HuH-7.5 (cell line): ENCODE results near the gene SYNRG.

Experiments
- DNase-seq: peaks from one replicate; pipeline ENCODE4 v3.0.0; 2011; ENCODE audit warnings: low spot score

SYNRG gene

DNA sequence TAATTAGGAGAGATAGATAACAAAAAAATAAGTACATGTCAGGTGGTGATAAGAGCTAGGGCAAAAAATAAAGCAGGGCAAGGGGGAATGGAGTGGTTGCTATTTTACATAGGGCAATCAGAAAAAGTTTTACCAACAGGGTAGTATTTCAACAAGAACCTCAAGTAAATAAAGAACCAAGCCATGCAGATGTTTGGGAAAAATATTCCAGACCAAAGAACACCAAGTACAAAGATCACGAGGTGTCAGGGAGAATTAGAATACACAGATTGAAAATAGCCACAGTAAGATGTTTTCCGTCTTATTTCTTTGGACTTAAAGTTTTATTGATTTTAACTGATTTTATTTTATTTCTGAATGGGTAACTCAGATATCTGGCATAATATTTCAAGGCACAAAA lies 11.1 kb downstream of the SYNRG start:
- DNase-seq = no peak

DNA sequence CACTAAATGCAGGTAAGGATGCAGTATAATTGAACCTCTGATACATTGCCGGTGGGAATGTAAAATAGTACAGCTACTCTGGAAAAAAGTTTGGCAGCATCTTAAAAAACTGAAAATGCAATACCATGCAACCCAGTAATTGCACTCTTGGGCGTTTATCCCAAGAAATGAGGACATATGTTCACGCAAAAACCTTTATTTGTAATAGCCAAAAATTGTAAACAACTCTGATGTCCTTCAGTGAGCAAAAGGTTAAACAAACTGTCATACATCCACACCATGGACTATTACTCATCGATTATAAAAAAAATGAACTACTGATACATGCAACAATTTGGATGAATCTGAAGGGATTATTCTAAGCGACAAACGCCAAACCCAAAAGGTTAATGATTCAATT lies 16.9 kb downstream of the SYNRG start:
- no peak for DNase-seq

DNA sequence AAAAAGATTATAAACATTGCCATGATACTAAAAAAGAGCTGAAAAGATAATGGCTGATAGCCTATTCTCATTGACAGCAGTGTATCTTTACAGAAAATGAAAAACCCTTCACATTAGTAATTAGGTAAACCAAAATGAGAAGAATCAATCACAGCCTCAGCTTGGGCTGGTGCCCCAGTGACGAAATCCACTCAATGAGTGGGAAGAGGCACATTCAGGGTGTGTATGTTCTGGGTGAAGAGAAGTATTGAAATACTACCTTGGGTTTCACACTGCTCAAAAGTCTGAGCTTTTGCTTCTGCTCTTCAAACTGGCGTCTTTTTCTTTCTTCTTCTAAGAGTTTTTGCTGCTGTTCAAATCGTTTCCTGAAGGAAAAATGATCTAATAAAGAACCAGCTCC lies 24.2 kb downstream of the SYNRG start:
- no peak for DNase-seq

DNA sequence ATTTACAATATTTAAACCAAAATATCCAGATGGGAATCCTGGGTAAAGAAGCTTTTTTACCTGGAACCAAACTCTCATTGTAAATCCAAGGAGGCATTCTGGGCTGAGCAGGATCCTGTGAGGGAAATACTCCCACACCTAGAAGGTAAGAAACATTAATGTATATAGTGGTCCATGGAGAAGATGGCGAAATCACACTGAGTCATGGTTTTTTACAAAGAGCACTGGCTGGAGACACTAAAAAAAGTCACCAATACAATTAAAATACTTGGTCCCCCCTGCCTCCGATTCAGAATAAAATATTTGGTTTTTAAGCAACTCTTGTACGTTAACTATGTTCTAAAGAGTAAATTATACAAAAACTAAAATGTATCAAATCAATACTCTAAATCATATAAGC lies 32.9 kb downstream of the SYNRG start:
- DNase-seq = no peak

DNA sequence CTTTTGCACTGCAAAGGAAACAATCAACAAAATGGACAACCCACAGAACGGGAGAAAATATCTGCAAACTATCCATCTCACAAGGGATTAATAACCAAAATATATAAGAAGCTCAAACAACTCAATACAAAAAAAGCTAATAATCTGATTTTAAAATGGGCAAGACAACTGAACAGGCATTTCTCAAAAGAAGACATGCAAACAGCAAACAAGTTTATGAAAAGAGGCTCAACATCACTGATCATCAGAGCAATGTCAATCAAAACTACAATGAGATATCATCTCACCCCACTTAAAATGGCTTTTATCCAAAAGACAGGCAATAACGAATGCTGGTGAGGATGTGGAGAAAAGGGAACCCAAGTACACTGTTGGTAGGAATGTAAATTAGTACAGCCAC lies 34.8 kb downstream of the SYNRG start:
- no peak for DNase-seq

DNA sequence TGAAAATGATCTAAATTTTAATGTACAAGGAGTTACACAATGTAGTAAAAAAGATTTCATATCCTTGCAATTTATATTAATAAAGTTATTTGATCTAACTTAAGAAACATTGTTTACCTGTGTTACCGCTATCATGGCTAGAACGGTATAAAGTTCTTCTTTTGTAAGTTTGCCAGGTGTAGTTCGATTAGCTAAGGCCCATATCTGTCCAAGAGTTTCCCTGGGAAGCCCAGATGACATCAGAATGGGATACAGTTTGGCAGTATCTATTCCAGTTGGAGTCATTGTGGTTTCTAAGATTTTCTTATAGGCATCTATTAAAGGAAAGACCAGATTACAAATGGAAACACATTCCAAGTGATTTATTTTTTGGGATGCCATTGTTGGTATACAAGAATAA lies 37.5 kb downstream of the SYNRG start:
- DNase-seq = no peak

DNA sequence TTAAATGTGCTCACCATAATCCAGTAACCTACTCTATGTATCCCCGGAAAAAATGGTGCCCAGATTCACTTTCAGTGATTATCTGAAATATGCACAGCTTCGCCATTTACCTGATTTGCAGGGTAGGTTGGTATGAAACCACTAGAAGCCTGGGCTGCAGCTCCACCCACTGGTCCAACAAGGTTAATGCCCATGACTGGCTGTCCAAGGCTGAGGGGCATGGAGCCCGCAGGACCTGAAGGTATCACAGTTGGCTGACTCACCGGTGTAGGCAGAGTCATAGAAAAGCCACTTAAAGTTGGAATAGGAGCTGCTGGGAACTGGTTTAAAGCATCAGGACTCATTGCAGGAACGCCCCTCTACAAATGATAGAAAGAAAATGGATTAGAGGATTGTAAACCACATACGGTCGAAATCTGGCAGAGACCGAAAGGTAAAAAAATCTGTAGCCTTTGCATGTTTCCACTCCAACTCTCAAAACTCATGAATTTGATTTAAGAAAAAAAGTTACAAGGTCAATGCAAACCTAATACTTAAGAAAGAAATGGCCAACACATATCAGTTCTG lies 38.6 kb downstream of the SYNRG start:
- DNase-seq = peak; percentile 61

DNA sequence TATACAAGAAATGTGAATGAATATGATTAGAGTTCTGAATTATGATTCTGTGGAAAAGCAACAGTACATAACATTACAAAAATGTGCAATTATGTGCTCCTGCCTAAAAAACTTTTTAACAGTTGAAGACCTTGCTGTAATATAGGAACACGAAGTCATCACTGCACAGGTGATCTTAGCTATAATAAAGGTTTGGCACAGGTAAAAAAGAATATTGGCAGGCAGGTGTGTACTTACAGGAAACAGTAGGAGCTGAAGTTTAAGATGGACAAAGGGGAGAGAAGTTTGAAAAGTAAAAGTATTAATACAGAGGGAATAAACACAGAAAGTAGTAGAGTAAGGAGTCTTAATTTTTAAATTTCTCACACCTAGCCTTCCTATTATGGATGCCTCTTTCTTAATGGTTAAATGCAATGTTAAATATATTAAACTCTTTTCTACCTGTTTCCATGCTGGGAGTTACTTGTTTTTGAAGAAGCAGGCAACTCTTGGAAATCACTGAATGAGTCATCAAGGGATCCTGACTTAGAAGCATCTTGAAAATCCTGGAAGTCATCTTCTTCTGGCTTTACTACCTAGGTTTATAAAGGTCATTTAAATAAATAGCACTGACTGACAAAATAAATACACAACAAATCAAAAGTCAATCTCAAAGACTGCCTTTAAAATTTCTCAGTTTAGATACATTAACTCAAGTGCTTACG lies 40.7 kb downstream of the SYNRG start:
- no peak for DNase-seq

DNA sequence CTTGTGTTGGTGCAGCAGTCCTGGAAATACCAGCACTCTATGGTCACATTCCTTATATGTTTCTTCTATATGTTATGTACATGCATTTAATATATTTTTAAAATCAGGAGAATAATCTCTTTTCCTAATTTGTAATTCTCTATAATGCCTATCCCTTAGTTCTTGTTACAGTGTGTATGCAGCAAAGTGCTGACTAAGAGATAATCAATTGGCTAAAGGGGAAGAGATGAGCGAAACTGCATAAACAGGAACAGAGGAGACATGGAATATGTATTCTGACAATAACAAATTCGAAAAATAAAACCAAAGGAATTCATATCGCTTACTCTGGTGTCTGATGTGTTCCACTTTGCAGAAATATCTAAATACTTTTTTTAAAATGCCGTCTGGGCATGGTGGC lies 41.7 kb downstream of the SYNRG start:
- DNase-seq = no peak

DNA sequence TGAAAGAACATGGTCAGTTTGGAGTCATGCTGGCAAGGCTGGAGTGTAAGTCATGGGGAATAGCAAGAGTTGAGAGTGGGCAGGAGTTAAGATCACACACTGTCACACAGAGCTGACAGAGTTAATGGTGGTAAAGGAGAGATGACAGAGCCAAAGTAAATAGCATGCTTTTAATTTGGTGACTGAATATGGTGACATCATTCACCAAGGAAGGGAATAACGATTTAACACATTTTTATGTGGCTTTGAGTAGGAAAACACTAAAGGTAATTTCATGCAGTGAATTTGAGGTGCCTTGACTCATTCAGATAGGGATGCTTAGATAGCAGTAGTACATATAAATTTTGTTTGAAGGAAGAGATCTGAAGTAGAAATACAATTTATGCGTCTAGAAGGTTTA lies 42.1 kb downstream of the SYNRG start:
- DNase-seq = no peak

DNA sequence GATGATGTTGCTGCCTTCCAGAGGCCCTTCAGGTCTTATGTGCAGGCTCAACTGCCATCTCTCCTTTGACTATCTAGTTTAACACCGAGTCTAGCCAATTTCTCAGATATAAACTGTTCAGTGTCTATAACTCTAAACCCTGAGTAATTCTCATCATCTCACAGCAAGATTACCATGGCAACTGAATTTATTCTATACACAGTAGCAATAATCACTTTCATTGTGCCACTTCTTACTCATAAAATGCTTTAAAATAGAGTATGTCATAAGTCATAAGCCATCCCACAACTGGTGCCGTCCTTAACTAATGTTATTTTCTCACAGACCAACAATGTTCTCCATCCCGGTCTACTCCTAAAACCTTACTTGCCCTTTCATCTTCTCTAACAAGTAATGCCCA lies 45.0 kb downstream of the SYNRG start:
- no peak for DNase-seq

DNA sequence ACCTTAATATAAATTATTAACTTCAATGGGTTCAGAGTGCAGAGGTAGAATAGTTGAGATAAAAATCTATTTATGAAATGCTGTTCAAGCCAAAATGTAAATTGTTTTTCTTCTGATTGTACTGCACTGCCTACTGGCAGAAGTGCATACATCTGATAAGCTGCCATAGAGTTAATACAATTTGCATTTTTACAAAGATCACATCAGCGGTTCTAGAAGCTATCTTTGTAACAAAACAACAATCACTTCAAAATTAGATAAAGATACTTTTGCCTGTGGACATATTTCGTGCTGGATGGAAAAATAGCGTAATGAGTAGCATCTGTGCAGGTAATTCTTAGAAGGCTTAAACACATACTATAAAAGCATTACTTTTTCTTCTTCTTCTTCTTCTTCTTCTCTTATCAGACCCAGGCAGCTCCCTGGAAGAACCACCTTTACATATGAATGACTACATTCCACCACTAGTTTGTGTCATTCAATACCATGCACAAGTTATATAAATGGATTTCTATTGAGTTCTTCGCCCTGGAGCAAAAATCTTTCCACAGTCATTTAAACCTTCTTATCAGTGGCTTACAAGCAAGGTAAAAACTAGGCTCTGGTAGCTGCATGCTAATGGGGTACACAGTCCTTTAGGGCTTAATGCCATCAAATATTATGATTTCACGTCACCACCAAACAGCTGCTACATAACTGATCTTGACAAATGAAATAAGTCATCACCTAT lies 47.0 kb downstream of the SYNRG start:
- DNase-seq = no peak

DNA sequence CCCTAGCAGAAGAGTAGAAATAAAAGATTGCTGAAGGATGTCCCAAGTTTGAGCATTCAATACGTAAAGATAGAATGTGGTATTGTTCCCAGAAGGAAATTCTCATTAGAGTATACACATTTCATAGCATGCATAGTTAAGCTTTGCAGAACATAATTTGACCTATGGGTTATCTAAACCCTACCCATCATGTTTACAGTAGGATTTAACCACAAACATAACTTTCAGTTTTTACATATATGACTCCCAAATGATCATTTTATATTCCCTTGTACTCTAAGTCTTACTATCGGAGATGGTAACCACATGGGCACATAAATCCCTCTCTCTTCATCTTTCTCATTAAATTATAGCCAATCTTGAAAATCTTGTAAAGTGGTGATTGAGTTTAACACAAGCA lies 50.9 kb downstream of the SYNRG start:
- no peak for DNase-seq

DNA sequence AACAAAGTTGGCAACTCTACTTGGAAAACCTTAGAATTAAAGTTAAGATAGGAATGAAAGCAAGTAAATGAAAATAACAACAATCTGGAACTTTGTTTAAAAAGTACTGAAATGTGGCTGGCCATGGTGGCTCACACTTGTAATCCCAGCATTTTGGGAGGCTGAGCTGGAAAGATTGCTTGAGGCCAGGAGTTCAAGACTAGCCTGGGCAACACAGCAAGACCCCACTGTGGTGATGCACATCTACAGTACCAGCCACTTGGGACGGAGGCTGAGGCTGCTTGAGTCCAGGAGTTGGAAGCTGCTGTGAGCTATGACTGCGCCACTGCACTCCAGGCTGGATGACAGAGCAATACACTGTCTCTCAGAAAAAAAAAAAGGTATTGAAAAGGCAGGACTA lies 51.7 kb downstream of the SYNRG start:
- DNase-seq = no peak

DNA sequence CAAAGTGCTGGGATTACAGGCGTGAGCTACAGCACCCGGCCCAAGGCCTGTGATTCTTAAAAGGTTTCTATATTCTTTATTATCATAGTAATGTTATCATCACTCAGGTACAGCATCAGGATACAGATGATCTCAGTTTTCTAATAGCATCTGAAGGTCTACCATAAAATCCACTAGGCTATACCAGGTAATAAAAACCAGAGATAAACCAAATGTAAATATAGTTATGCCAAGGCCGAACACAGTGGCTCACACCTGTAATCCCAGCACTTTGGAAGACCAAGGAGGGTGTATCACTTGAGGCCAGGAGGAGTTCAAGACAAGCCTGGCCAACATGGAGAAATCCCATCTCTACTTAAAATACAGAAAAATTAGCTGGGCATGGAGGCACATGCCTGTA lies 53.8 kb downstream of the SYNRG start:
- DNase-seq = no peak

DNA sequence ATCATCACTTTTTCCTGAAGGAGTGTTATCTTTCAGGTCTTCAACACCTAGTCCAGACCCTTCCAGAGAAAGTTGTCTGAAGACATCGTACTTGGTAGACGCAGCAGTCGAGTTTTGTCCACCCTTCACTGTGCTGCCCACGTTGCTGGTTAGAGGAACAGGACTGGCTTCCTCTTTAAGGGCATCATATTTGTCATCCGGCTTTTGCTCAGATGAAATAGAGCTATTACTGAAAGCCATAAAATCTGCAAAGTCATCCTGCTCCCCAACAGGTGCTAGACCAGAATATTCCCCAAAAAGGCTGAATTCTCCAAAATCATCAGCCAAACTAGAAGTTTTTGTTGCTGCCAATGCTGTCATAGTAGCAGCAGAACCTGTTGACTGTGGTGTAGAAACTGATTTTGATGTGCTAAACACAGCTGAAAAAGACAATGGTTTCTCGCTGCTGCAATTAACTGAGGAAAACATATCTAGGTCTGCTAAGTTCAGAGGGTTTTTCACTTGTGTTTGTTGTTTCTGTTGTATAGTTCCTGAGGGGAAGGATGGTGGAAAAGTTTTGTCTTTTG lies 55.7 kb downstream of the SYNRG start:
- no peak for DNase-seq

DNA sequence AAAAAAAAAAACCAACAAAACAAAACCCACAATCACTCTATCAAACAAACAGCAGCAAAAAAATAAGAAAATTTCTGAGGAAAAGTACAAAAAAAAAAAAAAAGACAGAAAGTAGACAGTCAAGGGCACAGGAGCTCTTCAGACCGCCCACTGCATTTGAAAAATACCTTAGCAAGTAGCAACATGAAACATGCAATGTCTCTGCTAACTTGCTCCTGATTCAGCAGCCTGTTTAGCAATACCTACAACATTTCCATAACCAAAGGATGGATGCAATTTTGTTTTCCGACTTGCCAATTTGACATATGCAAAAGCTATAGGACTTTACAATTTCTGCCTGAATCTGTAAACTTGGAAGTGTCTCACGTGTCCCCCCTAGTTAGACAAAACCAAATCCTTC lies 57.4 kb downstream of the SYNRG start:
- DNase-seq = no peak

DNA sequence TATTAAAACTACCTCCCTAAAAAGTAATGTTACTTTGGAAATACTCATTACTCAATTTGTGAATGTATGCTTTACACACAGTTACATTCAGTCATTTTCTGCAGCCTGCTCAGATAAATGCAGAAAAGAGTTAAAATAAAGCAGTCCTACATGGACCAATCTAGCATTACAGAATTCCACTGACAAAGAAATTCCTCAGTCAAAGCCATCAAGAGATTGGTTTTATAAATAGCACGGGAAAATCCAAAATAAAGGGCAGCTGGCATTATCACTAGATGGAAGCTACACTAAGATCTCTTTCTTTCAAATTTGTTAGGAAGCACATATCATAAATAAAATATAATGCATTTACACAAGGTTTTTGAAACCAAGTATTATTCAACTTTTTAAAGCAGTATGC lies 61.2 kb downstream of the SYNRG start:
- DNase-seq = no peak

DNA sequence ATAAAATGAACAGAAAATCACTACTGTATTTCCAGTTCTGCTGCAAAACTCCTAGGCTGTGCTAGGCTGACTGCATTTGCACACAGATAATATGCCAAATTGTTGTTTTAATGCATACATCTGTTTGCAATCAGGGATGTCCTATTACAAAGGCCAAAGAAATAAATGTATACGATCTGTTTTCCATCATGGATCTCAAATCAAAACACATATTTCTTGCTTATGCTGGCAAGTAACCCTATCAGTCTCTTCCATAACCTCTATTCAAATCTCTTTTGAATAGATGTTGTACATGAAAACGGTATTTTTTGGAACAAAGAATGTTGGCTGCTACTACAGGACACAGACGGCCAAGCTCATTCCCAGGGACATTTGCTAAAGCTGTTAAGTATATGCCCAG lies 62.9 kb downstream of the SYNRG start:
- no peak for DNase-seq

DNA sequence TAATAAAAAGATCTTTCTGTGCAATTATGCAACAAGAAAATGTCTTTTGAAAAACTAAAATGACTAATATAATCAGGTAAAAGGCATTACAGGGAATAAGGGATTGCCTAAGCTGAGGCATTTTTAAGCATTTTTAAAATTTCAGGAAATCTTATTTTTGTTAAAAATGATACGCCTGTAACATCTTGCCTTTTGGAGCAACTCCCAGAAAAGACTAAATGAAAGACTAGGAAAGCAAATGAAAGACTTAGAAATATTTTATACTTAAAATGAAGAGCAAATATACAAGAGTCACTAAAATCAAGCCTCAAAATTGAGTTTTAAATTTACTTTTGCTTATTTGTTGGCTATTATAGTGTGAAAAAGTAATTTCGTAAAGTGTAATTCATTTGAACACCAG lies 63.7 kb downstream of the SYNRG start:
- DNase-seq = no peak

DNA sequence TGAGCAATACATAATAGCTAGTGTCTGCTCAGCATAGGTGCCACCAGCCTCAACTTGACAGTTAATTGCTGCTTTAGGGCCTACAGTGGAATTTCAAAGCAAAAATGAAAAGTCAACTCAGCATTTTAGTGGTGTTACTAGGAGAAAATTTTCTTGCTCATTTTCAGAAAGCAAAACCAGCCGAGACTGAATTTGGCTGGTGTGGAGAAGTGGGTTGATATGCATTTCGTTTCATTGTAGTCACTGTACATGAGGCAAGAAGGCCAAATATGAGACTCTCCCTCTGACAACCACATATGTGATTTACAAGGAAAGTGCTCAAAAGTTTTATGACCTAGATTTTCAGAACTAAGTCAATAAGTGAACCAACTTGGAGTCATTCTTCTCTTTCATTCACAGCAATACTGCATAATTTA lies 65.6 kb downstream of the SYNRG start:
- DNase-seq = no peak

DNA sequence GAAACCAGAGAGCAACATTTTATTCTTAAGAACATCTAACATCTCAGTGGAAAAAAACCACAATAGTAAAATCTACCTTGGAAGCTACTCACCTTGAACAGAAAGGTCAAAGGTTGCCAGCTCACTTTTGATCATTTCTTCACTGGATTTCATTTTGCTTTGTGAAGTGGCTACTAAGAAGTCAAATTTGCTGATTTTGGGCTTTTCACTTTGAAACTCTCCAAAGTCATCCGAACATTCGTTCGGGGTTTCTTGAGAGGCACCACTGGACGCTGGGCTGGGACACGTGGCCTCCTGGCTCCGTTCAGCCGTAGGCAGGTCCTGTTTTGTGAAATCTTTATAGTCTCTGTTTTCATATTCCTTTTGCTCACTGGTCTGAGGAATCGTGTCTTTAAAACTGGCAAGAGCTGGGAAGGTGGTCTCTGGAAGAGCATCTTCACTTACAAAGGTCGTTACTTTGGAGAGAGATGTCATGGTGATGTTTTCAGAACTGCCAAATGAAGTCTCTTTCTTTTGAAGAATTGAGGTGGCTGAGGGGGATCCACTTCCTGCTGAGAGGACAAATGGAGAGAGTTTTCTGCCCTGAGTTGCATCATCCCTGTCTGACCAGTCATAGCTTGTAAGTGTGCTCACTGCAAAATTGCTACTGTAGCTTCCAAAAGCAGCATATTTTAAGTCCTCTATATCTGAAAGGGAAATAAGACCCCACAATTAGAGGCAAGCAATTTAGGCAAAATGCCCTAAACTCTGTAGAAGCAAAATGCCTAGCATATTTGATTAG lies 67.1 kb downstream of the SYNRG start:
- no peak for DNase-seq
